Glutamatergic neuron (in vitro differentiated cells): ENCODE data around the gene DMRT2. TPM values are rescaled to one million over a fixed set of nuclear protein-coding genes. Genes with fewer than 3 reads are reported as not detected.

Source experiments
- DNase-seq: peaks from one replicate; pipeline ENCODE4 v3.0.0; 2022
- H3K27ac Mint-ChIP-seq: one replicate; pipeline ENCODE4 v1.8.0; 2020; ENCODE audit warnings: mild to moderate bottlenecking, mixed read lengths, inconsistent platforms; ENCODE audit not compliant: unreplicated experiment
- H3K27me3 Mint-ChIP-seq: one replicate; pipeline ENCODE4 v1.8.0; 2020; ENCODE audit warnings: mild to moderate bottlenecking, moderate library complexity, mixed read lengths, inconsistent platforms; ENCODE audit not compliant: unreplicated experiment
- H3K36me3 Mint-ChIP-seq: one replicate; pipeline ENCODE4 v1.8.0; 2020; ENCODE audit warnings: mild to moderate bottlenecking, mixed read lengths, inconsistent platforms; ENCODE audit not compliant: unreplicated experiment
- H3K4me1 Mint-ChIP-seq: one replicate; pipeline ENCODE4 v1.8.0; 2020; ENCODE audit warnings: mild to moderate bottlenecking, low read depth, mixed read lengths, inconsistent platforms; ENCODE audit not compliant: unreplicated experiment
- H3K4me3 Mint-ChIP-seq: one replicate; pipeline ENCODE4 v1.8.0; 2020; ENCODE audit warnings: mild to moderate bottlenecking, mixed read lengths, inconsistent platforms; ENCODE audit not compliant: unreplicated experiment
- H3K9me3 Mint-ChIP-seq: one replicate; pipeline ENCODE4 v1.8.0; 2020; ENCODE audit warnings: mild to moderate bottlenecking, moderate library complexity, mixed read lengths, inconsistent platforms; ENCODE audit not compliant: unreplicated experiment
- total RNA-seq: library from RNA; stranded (reverse); fragmentation: NEBNext Ultra II Directional; extraction: Animal tissue kit (Norgen Biotek cat#: 25700); gene quantifications from one replicate; pipeline ENCODE4 v1.2.1, GENCODE V29; 2021; ENCODE audit not compliant: unreplicated experiment
- TF ChIP-seq, protein P1 (sequence below): fragments of 200-600 bp; sonication (generic); IDR thresholded peaks from one replicate; pipeline ENCODE4 v1.5.0; 2021; ENCODE audit not compliant: partially characterized antibody, unreplicated experiment

Gene DMRT2
- total RNA-seq, 1 donor from 2014 or later = 0.56 TPM

GRCh38 chr9:1100201-1100600, 50.0 kb downstream of the DMRT2 start:
- DNase-seq = no peak
- H3K4me1 Mint-ChIP-seq = no peaks in the 10 kb centered on the region
- no peaks in the 10 kb centered on the region for H3K9me3 Mint-ChIP-seq
- peaks cover 2% of the 10 kb centered on the region for H3K27me3 Mint-ChIP-seq
- H3K27ac Mint-ChIP-seq = no peak overlapping the region
- H3K36me3 Mint-ChIP-seq = no peaks in the 10 kb centered on the region
- TF ChIP-seq, protein P1, sequence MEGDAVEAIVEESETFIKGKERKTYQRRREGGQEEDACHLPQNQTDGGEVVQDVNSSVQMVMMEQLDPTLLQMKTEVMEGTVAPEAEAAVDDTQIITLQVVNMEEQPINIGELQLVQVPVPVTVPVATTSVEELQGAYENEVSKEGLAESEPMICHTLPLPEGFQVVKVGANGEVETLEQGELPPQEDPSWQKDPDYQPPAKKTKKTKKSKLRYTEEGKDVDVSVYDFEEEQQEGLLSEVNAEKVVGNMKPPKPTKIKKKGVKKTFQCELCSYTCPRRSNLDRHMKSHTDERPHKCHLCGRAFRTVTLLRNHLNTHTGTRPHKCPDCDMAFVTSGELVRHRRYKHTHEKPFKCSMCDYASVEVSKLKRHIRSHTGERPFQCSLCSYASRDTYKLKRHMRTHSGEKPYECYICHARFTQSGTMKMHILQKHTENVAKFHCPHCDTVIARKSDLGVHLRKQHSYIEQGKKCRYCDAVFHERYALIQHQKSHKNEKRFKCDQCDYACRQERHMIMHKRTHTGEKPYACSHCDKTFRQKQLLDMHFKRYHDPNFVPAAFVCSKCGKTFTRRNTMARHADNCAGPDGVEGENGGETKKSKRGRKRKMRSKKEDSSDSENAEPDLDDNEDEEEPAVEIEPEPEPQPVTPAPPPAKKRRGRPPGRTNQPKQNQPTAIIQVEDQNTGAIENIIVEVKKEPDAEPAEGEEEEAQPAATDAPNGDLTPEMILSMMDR = no peak
- no peak overlapping the region for H3K4me3 Mint-ChIP-seq

GRCh38 chr9:1100945-1101344, 50.8 kb downstream of the DMRT2 start:
- DNase-seq = peak; percentile 76
- no peak overlapping the region for H3K27ac Mint-ChIP-seq
- H3K9me3 Mint-ChIP-seq = no peaks in the 10 kb centered on the region
- H3K4me3 Mint-ChIP-seq = no peak overlapping the region
- H3K27me3 Mint-ChIP-seq = peaks cover 2% of the 10 kb centered on the region
- H3K4me1 Mint-ChIP-seq = no peaks in the 10 kb centered on the region
- no peaks in the 10 kb centered on the region for H3K36me3 Mint-ChIP-seq
- TF ChIP-seq, protein P1 = peak; percentile 37

DNA sequence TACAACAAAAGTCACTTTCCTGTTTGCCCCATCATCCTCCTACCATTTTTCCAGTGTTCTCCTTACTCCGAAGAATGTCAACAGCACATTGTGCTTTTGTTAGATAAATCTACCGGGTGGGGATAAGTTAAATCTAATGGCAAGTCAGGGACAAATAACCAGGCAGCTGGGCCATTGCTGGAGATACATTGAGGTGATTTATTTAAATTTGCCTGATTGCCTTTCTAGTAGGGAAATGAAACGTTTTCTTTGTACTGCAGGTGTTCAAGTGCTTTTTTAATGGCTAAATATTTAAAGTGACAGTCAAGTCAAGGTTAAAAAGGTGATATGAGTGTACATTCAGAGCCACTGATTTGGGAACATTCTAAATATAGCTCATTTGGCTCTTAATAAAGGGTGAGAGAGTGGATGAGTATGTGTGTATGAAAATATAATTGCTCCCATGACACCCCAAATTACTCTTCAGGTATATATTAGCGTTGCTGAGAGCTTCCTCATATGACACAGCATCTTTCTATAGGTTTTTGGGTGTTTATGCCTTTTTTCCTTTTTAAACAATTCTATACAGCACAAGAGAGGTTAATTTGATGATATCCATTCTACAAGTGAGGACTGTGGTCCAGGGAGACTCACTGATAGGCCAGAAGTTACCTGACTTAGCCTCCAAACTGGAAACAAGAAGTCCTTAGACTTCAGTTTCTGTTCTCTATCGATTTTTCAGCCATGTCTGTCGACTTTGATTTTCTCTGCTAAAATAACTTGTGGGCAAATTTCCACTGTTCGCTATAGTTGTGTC, 51.9 kb downstream of the DMRT2 start:
- Mint-ChIP-seq H3K4me1 (no peaks in the 10 kb centered on the region), H3K27ac (no peak overlapping the region), H3K4me3 (no peak overlapping the region), H3K9me3 (no peaks in the 10 kb centered on the region), H3K36me3 (no peaks in the 10 kb centered on the region), H3K27me3 (no peaks in the 10 kb centered on the region)
- TF ChIP-seq, protein P1 = no peak
- no peak for DNase-seq

DNA sequence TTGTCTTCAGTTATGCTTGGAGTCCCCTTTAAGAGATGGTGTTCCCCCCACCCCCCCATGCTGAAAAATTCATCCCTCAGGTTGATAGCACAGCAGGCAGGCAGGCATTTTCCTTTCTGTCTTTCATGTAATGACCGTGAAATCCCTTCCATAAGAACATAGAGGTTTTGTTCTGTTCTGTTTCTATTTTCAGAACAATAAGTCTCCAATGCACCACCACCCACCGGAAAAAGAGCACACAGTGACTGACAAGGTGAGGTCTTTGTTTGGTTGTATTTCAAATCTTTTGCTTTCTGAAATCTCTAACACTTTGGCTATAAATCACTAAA, 52.4 kb downstream of the DMRT2 start:
- Mint-ChIP-seq H3K27me3 (no peaks in the 10 kb centered on the region), H3K4me1 (no peaks in the 10 kb centered on the region), H3K9me3 (no peaks in the 10 kb centered on the region), H3K4me3 (no peak overlapping the region), H3K27ac (no peak overlapping the region), H3K36me3 (no peaks in the 10 kb centered on the region)
- TF ChIP-seq, protein P1 = no peak
- no peak for DNase-seq

Other genes with a start within 250 kb of the DMRT2 start
- 0.25 TPM for gene DMRT1, start 208.7 kb upstream of the DMRT2 start, total RNA-seq
- 1.7 TPM for gene DMRT3, start 73.7 kb upstream of the DMRT2 start, total RNA-seq